H1 (cell line): ENCODE data around the gene RNPEPL1. TPM values are rescaled to one million over a fixed set of nuclear protein-coding genes. Genes with fewer than 3 reads are reported as not detected.

Experiments
- CBX5 ChIP-seq: fragments of 300-800, 300-1000 bp; sonication (generic); IDR thresholded peaks from 2 replicates; pipeline ENCODE4 v1.7.1; 2016; ENCODE audit warnings: antibody characterized with exemption, low read length, low read depth
- CHD7 ChIP-seq: fragments of 300-600 bp; sonication (generic); IDR thresholded peaks from 2 replicates; pipeline ENCODE4 v1.7.1; 2012; ENCODE audit warnings: low read length, moderate library complexity, mild to moderate bottlenecking, inconsistent platforms; ENCODE audit not compliant: insufficient replicate concordance
- CTCF ChIP-seq, 3 experiments: IDR thresholded peaks; 1 replicate in 2 of 3; 2 replicates in 1 of 3; pipeline versions ENCODE4 v1.5.1 to v1.6.1; 2011; ENCODE audit warnings: low read length in 3 of 3, mild to moderate bottlenecking in 3 of 3, inconsistent platforms in 2 of 3, low read depth in 1 of 3, moderate library complexity in 1 of 3; ENCODE audit not compliant: insufficient read depth in 1 of 3; ENCODE audit errors: control extremely low read depth in 1 of 3
- EGR1 ChIP-seq: IDR thresholded peaks from 2 replicates; pipeline ENCODE4 v1.6.1; 2011; ENCODE audit warnings: low read depth, low read length, borderline replicate concordance
- EZH2 ChIP-seq: fragments of 200-600 bp; sonication (generic); IDR thresholded peaks from 2 replicates; pipeline ENCODE4 v1.7.1; 2012; ENCODE audit warnings: low read depth, mild to moderate bottlenecking, moderate library complexity, low read length, inconsistent platforms; ENCODE audit not compliant: severe bottlenecking
- POLR2A ChIP-seq, 2 experiments: IDR thresholded peaks; 1 replicate in 1 of 2; 2 replicates in 1 of 2; pipeline ENCODE4 v1.6.1; 2011; ENCODE audit warnings: low read depth in 2 of 2, low read length in 2 of 2, mild to moderate bottlenecking in 2 of 2; ENCODE audit errors: control extremely low read depth in 1 of 2
- POLR2AphosphoS5 ChIP-seq: IDR thresholded peaks from 2 replicates; pipeline ENCODE4 v1.6.1; 2011; ENCODE audit warnings: low read depth, low read length
- RBBP5 ChIP-seq: IDR thresholded peaks from 2 replicates; pipeline ENCODE4 v1.7.1; 2012; ENCODE audit warnings: low read depth, mild to moderate bottlenecking, inconsistent platforms, low read length, moderate library complexity, borderline replicate concordance
- polyA plus RNA-seq, 7 experiments: library from polyadenylated mRNA; depleted of rRNA in 3 of 7; stranded (reverse) in 5 of 7; unstranded in 2 of 7; fragments of >200 nt in 5 of 7; fragments of 200-250 nt in 2 of 7; gene quantifications; 1 replicate in 5 of 7; 2 replicates in 1 of 7; 4 replicates in 1 of 7; pipeline versions ENCODE4 v1.2.1 to v1.2.3, GENCODE V29; 2011 to 2013; ENCODE audit warnings: missing spikeins in 2 of 7, mixed read lengths in 2 of 7
- total RNA-seq: library from RNA; stranded (reverse); fragmentation: NEBNext Ultra II Directional; extraction: Animal tissue kit (Norgen Biotek cat#: 25700); gene quantifications from 2 replicates; pipeline ENCODE4 v1.2.1, GENCODE V29; 2021

RNPEPL1 gene
- total and polyA plus RNA-seq, 2 of the 8 experiments (the other 6 are each of a cell fraction or from before 2014, with no cell fraction given), result 9.0 to 11.3 TPM

GRCh38 chr2:240567872-240568677, at the start of gene RNPEPL1 (continued):
- TF ChIP-seq EZH2, result no peak
- no peak for TF ChIP-seq RBBP5
- TF ChIP-seq CHD7, result no peak
- no peak for TF ChIP-seq EGR1
- no peak for TF ChIP-seq CBX5
- TF ChIP-seq POLR2AphosphoS5, result no peak
- TF ChIP-seq POLR2A (IDR thresholded peaks at IDR 0.05; ENCODE audit: control extremely low read depth in 1 of 2, low read depth in 2 of 2, low read length in 2 of 2), result no peak
- TF ChIP-seq CTCF (IDR thresholded peaks at IDR 0.05; ENCODE audit: control extremely low read depth in 1 of 3, insufficient read depth in 1 of 3, low read depth in 1 of 3, low read length in 3 of 3), result no peak
